ENCODE measurements around the gene P2RX3. TPM values are rescaled to one million over a fixed set of nuclear protein-coding genes. Genes with fewer than 3 reads are reported as not detected.
"Not testable (repeated sequence)": the region's sequence is repeated elsewhere in the genome, so short reads cannot be mapped to it uniquely, and the experiment has no call there.

The P2RX3 gene
- total RNA-seq, 1 donor, result not detected

DNA sequence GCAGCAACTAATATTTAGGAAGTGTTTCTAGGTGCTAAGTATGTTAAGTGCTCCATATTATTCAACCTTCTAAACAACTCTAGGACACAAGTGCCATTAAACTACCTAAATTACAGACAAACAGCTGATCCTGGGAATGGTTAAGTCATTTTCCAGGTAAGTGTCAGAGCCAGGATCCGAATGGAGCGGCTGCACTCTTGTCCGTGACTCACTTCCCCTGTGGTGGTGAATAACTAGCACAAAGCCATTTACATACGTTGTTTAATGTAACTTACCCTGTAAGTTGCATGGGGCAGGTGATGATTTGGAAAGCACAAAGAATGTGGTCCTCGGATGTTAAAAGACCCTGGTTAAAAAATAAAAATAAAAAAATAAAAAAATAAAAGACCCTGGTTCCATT, 61.1 kb downstream of the P2RX3 start:
- no peaks in the 10 kb centered on the region for H3K27me3 ChIP-seq (ENCODE audit: insufficient read depth, low read length)
- peaks cover 11% of the 10 kb centered on the region for H3K4me1 ChIP-seq (ENCODE audit: insufficient read depth, low read length)
- H3K4me3 ChIP-seq (ENCODE audit: low read length), result no peak overlapping the region
- H3K9me3 ChIP-seq (ENCODE audit: low read depth, low read length), result no peaks in the 10 kb centered on the region

- H3K4me3 ChIP-seq (ENCODE audit: low read length), result no peak overlapping the region
- peaks cover 11% of the 10 kb centered on the region for H3K4me1 ChIP-seq (ENCODE audit: insufficient read depth, low read length)
- no peaks in the 10 kb centered on the region for H3K27me3 ChIP-seq (ENCODE audit: insufficient read depth, low read length)
- no peaks in the 10 kb centered on the region for H3K9me3 ChIP-seq (ENCODE audit: low read depth, low read length)
These were observed 61.9 kb downstream of the P2RX3 start for GRCh38 chr11:57399972-57400578.

- H3K27me3 ChIP-seq (ENCODE audit: insufficient read depth, low read length), result no peaks in the 10 kb centered on the region
- H3K4me1 ChIP-seq (ENCODE audit: insufficient read depth, low read length), result peaks cover 25% of the 10 kb centered on the region
- no peak overlapping the region for H3K4me3 ChIP-seq (ENCODE audit: low read length)
- no peaks in the 10 kb centered on the region for H3K9me3 ChIP-seq (ENCODE audit: low read depth, low read length)
These were observed 64.2 kb downstream of the P2RX3 start for GRCh38 chr11:57402188-57403002.

GRCh38 chr11:57403003-57403801, 65.0 kb downstream of the P2RX3 start:
- H3K4me1 ChIP-seq (ENCODE audit: insufficient read depth, low read length), result peaks cover 28% of the 10 kb centered on the region
- H3K9me3 ChIP-seq (ENCODE audit: low read depth, low read length); H3K4me3 ChIP-seq (ENCODE audit: low read length); H3K27me3 ChIP-seq (ENCODE audit: insufficient read depth, low read length): not testable (repeated sequence)

DNA sequence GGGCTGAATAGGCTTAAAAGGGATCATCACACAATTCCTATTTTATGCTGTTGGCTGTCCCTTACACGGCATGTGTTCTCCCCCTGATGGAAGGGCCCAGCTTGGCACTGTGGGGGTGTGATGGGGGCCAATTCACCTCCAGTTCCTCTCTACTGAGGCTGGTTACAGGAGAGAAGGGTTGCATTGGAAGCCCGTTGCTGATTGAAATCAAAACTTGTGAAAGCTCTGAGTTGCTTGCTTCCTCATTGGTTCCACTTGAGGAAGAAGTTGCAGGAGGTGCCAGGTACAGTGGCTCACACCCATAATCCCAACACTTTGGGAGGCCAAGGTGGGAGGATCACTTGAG, 65.6 kb downstream of the P2RX3 start:
- Histone ChIP-seq H3K4me3 (ENCODE audit: low read length) (no peak overlapping the region), H3K9me3 (ENCODE audit: low read depth, low read length) (no peaks in the 10 kb centered on the region), H3K4me1 (ENCODE audit: insufficient read depth, low read length) (peaks cover 28% of the 10 kb centered on the region), H3K27me3 (ENCODE audit: insufficient read depth, low read length) (no peaks in the 10 kb centered on the region)

DNA sequence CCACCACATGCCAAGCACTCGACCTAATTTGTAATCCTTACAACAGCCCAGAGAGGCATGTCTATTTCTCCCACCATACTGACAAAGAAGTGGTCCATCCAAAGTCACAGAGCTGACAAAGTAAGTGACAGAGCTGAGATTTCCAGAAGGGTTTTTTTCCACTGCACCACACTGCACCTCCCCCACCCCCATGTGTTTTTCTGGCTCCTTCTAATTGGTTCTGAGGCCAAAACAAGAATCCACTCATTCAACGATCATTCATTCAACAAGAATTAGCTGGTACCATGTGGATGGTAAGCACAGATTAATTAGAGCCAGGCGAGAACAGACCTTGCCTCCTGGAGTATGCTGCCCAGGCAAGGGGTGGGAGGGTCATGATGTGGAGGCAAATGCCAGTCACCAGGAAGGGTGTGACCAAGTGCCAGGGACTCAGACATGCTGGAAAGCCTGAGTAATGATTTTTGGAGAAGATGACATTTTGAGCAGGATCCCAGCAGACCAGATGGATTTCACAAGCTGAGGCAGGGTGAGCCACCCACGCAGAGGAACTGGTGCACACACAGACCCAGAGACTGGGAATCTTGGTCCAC, 67.2 kb downstream of the P2RX3 start:
- peaks cover 28% of the 10 kb centered on the region for H3K4me1 ChIP-seq (ENCODE audit: insufficient read depth, low read length)
- no peaks in the 10 kb centered on the region for H3K9me3 ChIP-seq (ENCODE audit: low read depth, low read length)
- H3K4me3 ChIP-seq (ENCODE audit: low read length), result no peak overlapping the region
- no peaks in the 10 kb centered on the region for H3K27me3 ChIP-seq (ENCODE audit: insufficient read depth, low read length)

GRCh38 chr11:57406337-57406904, 68.3 kb downstream of the P2RX3 start:
- no peaks in the 10 kb centered on the region for H3K9me3 ChIP-seq (ENCODE audit: low read depth, low read length)
- peaks cover 28% of the 10 kb centered on the region for H3K4me1 ChIP-seq (ENCODE audit: insufficient read depth, low read length)
- H3K4me3 ChIP-seq (ENCODE audit: low read length), result no peak overlapping the region
- H3K27me3 ChIP-seq (ENCODE audit: insufficient read depth, low read length), result no peaks in the 10 kb centered on the region

DNA sequence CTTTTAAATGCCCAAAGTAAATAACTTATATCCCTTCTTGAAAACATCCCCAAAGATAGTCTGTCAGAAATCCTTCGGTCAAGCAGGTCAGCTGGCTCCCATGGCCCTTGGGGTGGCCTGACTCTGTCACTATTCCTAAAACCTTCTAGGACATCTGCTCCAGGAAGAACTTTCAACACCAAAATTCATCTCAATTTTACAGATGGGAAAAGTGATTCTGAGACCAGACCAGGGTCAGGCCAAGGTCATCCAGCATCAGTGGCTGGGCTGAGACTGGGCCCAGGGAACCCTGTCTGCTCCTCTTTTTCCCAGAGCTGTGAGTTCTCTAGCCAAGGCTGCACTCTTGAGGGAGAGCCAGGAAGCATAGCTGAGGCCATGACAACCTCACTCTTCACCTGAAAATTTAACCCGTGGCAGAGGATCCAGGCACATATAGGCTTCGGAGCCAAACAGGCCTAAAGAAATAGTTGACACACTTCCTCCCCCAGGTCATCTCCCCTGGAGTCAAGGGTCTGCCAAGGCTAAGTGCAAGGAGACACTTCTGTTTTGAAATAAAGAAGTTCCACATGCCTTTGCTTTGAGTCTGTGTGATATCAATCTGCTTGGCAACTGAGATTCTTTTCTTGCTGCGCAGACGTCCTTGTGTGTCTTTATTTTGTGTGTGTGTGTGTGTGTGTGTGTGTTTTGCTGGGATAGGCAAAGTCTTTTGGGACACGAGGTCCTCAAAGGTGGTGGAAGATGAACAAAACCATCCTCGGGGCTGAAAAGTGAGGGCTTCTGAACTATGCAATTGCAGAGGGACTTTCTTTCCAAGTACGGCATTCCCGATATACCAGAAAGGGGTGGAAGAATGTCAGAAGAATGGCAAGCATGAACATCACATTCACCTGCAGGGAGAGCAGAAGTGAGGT, 69.1 kb downstream of the P2RX3 start:
- Histone ChIP-seq H3K4me3 (ENCODE audit: low read length) (no peak overlapping the region), H3K4me1 (ENCODE audit: insufficient read depth, low read length) (peaks cover 28% of the 10 kb centered on the region), H3K9me3 (ENCODE audit: low read depth, low read length) (no peaks in the 10 kb centered on the region), H3K27me3 (ENCODE audit: insufficient read depth, low read length) (no peaks in the 10 kb centered on the region)

DNA sequence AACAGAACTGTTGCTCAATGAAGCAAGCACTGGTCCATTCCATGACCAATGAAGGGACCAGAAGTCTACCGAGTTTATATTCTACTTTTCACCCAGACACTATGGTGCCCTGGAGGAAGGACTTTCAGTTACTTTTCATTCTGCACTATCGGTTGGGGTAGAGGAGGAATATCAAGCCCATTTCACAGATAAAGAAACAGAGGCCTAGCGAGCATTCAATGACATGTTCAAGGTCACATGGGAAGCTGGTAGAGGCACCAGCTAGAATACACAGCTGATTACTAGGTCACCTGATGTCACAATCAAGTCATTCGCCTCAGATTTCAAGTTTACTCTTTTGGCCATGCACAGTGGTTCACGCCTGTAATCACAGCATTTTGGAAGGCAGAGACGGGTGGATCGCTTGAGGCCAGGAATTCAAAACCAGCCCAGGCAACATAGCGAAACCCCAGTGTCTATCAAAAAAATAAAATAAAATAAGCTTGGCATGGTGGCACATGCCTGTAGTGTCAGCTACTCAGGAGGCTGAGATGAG, 69.9 kb downstream of the P2RX3 start:
- no peak overlapping the region for H3K4me3 ChIP-seq (ENCODE audit: low read length)
- H3K9me3 ChIP-seq (ENCODE audit: low read depth, low read length), result no peaks in the 10 kb centered on the region
- no peaks in the 10 kb centered on the region for H3K27me3 ChIP-seq (ENCODE audit: insufficient read depth, low read length)
- H3K4me1 ChIP-seq (ENCODE audit: insufficient read depth, low read length), result peaks cover 28% of the 10 kb centered on the region

- Histone ChIP-seq H3K4me1 (ENCODE audit: insufficient read depth, low read length) (peaks cover 25% of the 10 kb centered on the region), H3K4me3 (ENCODE audit: low read length) (no peak overlapping the region), H3K27me3 (ENCODE audit: insufficient read depth, low read length) (no peaks in the 10 kb centered on the region), H3K9me3 (ENCODE audit: low read depth, low read length) (no peaks in the 10 kb centered on the region)
These were observed 70.6 kb downstream of the P2RX3 start for GRCh38 chr11:57408771-57409170.

DNA sequence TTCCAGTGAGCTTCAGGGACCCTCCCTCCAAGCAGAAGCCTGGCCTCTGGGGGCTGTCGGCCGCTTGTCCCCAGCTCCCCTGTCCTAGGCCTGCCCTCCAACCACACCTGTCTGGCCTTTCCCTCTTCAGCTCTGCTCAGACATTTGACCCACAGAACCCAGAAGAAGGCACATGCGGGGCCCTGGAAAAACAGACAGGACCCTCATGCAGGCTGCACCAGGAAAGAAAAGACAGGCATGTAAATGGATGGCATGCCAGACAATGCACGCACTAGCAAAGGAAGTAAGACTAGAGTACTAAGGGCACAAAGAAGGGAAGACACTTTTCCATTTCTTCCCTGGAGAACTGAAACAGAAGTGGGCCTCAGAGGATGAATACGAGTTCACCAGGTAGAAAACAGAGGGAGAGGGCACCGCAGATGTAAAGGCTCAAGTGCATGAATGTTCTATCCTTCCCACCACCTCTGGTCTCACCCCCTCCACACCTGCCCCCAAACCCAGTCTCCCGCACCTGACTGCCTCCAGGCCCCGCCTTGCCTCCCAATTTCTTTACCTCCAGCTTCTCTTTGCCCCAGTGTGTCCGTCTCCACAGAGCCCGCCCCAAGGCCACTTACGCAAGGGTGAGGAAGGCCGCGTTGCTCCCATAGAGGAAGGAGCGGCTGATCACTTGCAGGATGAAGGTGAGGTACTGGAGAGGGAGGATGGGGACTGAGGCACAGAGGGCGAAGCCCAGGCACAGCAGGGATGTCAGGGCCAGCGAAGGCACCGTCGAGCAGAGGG, 71.4 kb downstream of the P2RX3 start:
- Histone ChIP-seq H3K4me3 (ENCODE audit: low read length) (no peak overlapping the region), H3K4me1 (ENCODE audit: insufficient read depth, low read length) (peaks cover 23% of the 10 kb centered on the region), H3K27me3 (ENCODE audit: insufficient read depth, low read length) (no peaks in the 10 kb centered on the region), H3K9me3 (ENCODE audit: low read depth, low read length) (no peaks in the 10 kb centered on the region)

- peaks cover 23% of the 10 kb centered on the region for H3K4me1 ChIP-seq (ENCODE audit: insufficient read depth, low read length)
- H3K9me3 ChIP-seq (ENCODE audit: low read depth, low read length), result no peaks in the 10 kb centered on the region
- no peak overlapping the region for H3K4me3 ChIP-seq (ENCODE audit: low read length)
- H3K27me3 ChIP-seq (ENCODE audit: insufficient read depth, low read length), result no peaks in the 10 kb centered on the region
These were observed 72.1 kb downstream of the P2RX3 start for GRCh38 chr11:57410287-57410686.

- Histone ChIP-seq H3K4me1 (ENCODE audit: insufficient read depth, low read length) (no peaks in the 10 kb centered on the region), H3K9me3 (ENCODE audit: low read depth, low read length) (no peaks in the 10 kb centered on the region), H3K4me3 (ENCODE audit: low read length) (no peak overlapping the region), H3K27me3 (ENCODE audit: insufficient read depth, low read length) (no peaks in the 10 kb centered on the region)
These were observed 75.5 kb downstream of the P2RX3 start for GRCh38 chr11:57413681-57414080.

Data from mononuclear cell (primary cell).